KG1 (cell line): ENCODE measurements around the gene ATP2B3.

Source experiments
- DNase-seq: peaks from one replicate; lab custom pipeline; 2025; lab: John Stamatoyannopoulos, UW

The ATP2B3 gene

GRCh38 chrX:153490217-153490930, 27.1 kb upstream of the ATP2B3 start:
- no peak for DNase-seq

GRCh38 chrX:153491351-153491914, 26.0 kb upstream of the ATP2B3 start:
- no peak for DNase-seq

GRCh38 chrX:153491918-153492317, 25.5 kb upstream of the ATP2B3 start:
- no peak for DNase-seq

- no peak for DNase-seq
These were observed 24.9 kb upstream of the ATP2B3 start for GRCh38 chrX:153492543-153492942.

GRCh38 chrX:153493085-153493484, 24.4 kb upstream of the ATP2B3 start:
- no peak for DNase-seq

- no peak for DNase-seq
These were observed 23.4 kb upstream of the ATP2B3 start for GRCh38 chrX:153494061-153494460.

- no peak for DNase-seq
These were observed 22.7 kb upstream of the ATP2B3 start, which contains the start of gene BGN for GRCh38 chrX:153494541-153495361. Gene BGN (plus strand): TSS chrX:153494980. CDS start chrX:153504632, 9,652 bp downstream.

- DNase-seq, result no peak
These were observed 22.1 kb upstream of the ATP2B3 start for GRCh38 chrX:153495362-153495751.

GRCh38 chrX:153495903-153496589, 21.4 kb upstream of the ATP2B3 start:
- no peak for DNase-seq

- DNase-seq, result no peak
These were observed 20.9 kb upstream of the ATP2B3 start for GRCh38 chrX:153496590-153496959.

- DNase-seq, result no peak
These were observed 19.0 kb upstream of the ATP2B3 start for GRCh38 chrX:153498453-153498852.

- no peak for DNase-seq
These were observed 18.1 kb upstream of the ATP2B3 start for GRCh38 chrX:153499341-153499740.

- no peak for DNase-seq
These were observed 17.6 kb upstream of the ATP2B3 start for GRCh38 chrX:153499876-153500275.

- DNase-seq, result no peak
These were observed 16.7 kb upstream of the ATP2B3 start for GRCh38 chrX:153500676-153501280.

GRCh38 chrX:153501530-153501929, 15.9 kb upstream of the ATP2B3 start:
- no peak for DNase-seq

- DNase-seq, result no peak
These were observed 15.3 kb upstream of the ATP2B3 start for GRCh38 chrX:153502131-153502530.

- no peak for DNase-seq
These were observed 14.6 kb upstream of the ATP2B3 start for GRCh38 chrX:153502796-153503195.

GRCh38 chrX:153504445-153505016, 12.9 kb upstream of the ATP2B3 start:
- DNase-seq, result no peak

GRCh38 chrX:153505361-153505760, 12.1 kb upstream of the ATP2B3 start:
- DNase-seq, result no peak

- peak; percentile 3 for DNase-seq
These were observed 9.8 kb upstream of the ATP2B3 start for GRCh38 chrX:153507484-153508178.

- no peak for DNase-seq
These were observed 7.8 kb upstream of the ATP2B3 start for GRCh38 chrX:153509592-153509991.
